Liver (tissue), 3 donors: ENCODE measurements around the gene ADISSP.

Experiments used
- GABPA ChIP-seq, 2 donors: IDR thresholded peaks in 1 of 2; conservative IDR thresholded peaks in 1 of 2; 2 replicates each; pipeline ENCODE4 v1.6.1; 2016; ENCODE audit warnings: antibody characterized with exemption in 2 of 2, mild to moderate bottlenecking in 1 of 2, moderate library complexity in 1 of 2
- TF ChIP-seq, protein P1 (sequence below): fragments of 150-350 bp; IDR thresholded peaks from 2 replicates; pipeline ENCODE4 v1.5.1; 2017; ENCODE audit warnings: improper control_type of control experiment, low read depth, low read length; ENCODE audit not compliant: missing input control
- donor health status: healthy.
- donor health status: healthy.

DNA sequence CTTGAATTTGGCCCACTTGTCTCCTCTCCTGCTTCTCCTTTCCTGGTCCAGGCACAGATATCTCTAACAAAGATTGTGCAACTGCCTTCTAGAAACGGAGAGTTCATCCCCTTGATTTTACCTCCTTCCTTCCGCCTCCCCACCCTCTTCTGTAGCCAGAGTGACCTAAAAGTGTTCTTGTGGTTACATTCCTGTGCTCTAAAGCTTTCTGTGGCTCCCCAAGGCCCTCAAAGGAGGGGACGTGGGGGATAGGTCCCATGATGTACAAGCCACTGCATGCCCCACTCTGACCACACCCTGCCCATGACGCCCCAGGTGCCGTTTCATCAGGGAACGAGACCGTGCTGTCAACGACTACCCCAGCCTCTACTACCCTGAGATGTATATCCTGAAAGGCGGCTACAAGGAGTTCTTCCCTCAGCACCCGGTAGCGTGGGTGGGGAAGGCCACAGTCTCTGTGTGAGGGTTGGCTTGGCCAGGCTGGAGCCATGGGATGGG lies 36.8 kb upstream of the ADISSP start:
- no peak for TF ChIP-seq GABPA (IDR thresholded peaks at IDR 0.05 in 1 of 2, conservative IDR thresholded peaks at IDR 0.05 in 1 of 2)
- TF ChIP-seq, protein P1, sequence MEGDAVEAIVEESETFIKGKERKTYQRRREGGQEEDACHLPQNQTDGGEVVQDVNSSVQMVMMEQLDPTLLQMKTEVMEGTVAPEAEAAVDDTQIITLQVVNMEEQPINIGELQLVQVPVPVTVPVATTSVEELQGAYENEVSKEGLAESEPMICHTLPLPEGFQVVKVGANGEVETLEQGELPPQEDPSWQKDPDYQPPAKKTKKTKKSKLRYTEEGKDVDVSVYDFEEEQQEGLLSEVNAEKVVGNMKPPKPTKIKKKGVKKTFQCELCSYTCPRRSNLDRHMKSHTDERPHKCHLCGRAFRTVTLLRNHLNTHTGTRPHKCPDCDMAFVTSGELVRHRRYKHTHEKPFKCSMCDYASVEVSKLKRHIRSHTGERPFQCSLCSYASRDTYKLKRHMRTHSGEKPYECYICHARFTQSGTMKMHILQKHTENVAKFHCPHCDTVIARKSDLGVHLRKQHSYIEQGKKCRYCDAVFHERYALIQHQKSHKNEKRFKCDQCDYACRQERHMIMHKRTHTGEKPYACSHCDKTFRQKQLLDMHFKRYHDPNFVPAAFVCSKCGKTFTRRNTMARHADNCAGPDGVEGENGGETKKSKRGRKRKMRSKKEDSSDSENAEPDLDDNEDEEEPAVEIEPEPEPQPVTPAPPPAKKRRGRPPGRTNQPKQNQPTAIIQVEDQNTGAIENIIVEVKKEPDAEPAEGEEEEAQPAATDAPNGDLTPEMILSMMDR, result no peak
